H1 (cell line): ENCODE measurements around the gene EBF3.

ENCODE experiments used
- CHD2 ChIP-seq: IDR thresholded peaks from 2 replicates; pipeline ENCODE4 v1.6.1; 2012; ENCODE audit warnings: low read length, improper control_type of control experiment
- CTCF ChIP-seq, 3 experiments: IDR thresholded peaks; 1 replicate in 2 of 3; 2 replicates in 1 of 3; pipeline versions ENCODE4 v1.5.1 to v1.6.1; 2011; ENCODE audit warnings: low read length in 3 of 3, mild to moderate bottlenecking in 3 of 3, inconsistent platforms in 2 of 3, low read depth in 1 of 3, moderate library complexity in 1 of 3; ENCODE audit not compliant: insufficient read depth in 1 of 3; ENCODE audit errors: control extremely low read depth in 1 of 3
- EZH2 ChIP-seq: fragments of 200-600 bp; sonication (generic); IDR thresholded peaks from 2 replicates; pipeline ENCODE4 v1.7.1; 2012; ENCODE audit warnings: low read depth, mild to moderate bottlenecking, moderate library complexity, low read length, inconsistent platforms; ENCODE audit not compliant: severe bottlenecking
- POLR2AphosphoS5 ChIP-seq: IDR thresholded peaks from 2 replicates; pipeline ENCODE4 v1.6.1; 2011; ENCODE audit warnings: low read depth, low read length
- RAD21 ChIP-seq, 2 experiments: IDR thresholded peaks in 1 of 2; conservative IDR thresholded peaks in 1 of 2; 2 replicates each; pipeline ENCODE4 v1.6.1; 2011; ENCODE audit warnings: low read depth in 2 of 2, low read length in 2 of 2, improper control_type of control experiment in 1 of 2, inconsistent platforms in 1 of 2, mild to moderate bottlenecking in 1 of 2, moderate library complexity in 1 of 2

GRCh38 chr10:129921801-129922597, 42.1 kb downstream of the EBF3 start:
- TF ChIP-seq CHD2 (no peak), POLR2AphosphoS5 (no peak), RAD21 (IDR thresholded peaks at IDR 0.05 in 1 of 2, conservative IDR thresholded peaks at IDR 0.05 in 1 of 2; ENCODE audit: low read depth in 2 of 2, low read length in 2 of 2) (no peak), CTCF (IDR thresholded peaks at IDR 0.05; ENCODE audit: control extremely low read depth in 1 of 3, insufficient read depth in 1 of 3, low read depth in 1 of 3, low read length in 3 of 3) (no peak), EZH2 (no peak)
